Mononuclear cell (primary cell): ENCODE results near the gene DENND5A. TPM values are rescaled to one million over a fixed set of nuclear protein-coding genes. Genes with fewer than 3 reads are reported as not detected.
"Not testable (repeated sequence)": the region's sequence is repeated elsewhere in the genome, so short reads cannot be mapped to it uniquely, and the experiment has no call there.

Source experiments
- H3K27me3 ChIP-seq: 2 replicates; pipeline ENCODE4 v1.6.0; 2011; ENCODE audit warnings: low read length, control low read depth; ENCODE audit not compliant: insufficient read depth
- H3K4me1 ChIP-seq: 2 replicates; pipeline ENCODE4 v1.5.1; 2011; ENCODE audit warnings: mild to moderate bottlenecking, low read length, control low read depth; ENCODE audit not compliant: insufficient read depth
- H3K4me3 ChIP-seq: 2 replicates; pipeline ENCODE4 v1.5.1; 2011; ENCODE audit warnings: mild to moderate bottlenecking, low read length, moderate library complexity
- H3K9me3 ChIP-seq: 2 replicates; pipeline ENCODE4 v1.5.1; 2011; ENCODE audit warnings: low read depth, mild to moderate bottlenecking, control low read depth, low read length
- total RNA-seq: library from RNA; depleted of rRNA; stranded (reverse); fragments of >200 nt; gene quantifications from one replicate; pipeline ENCODE4 v1.2.3, GENCODE V29; 2012

DENND5A gene
- total RNA-seq, 1 donor = 284 TPM

GRCh38 chr11:9209604-9210003, 55.5 kb downstream of the DENND5A start:
- H3K27me3 ChIP-seq, H3K4me3 ChIP-seq, H3K9me3 ChIP-seq: not testable (repeated sequence)
- H3K4me1 ChIP-seq = peaks cover 24% of the 10 kb centered on the region

- Histone ChIP-seq H3K4me1 (peaks cover 24% of the 10 kb centered on the region), H3K4me3 (no peak overlapping the region), H3K9me3 (no peaks in the 10 kb centered on the region)
These were observed 56.2 kb downstream of the DENND5A start for GRCh38 chr11:9208726-9209501.

DNA sequence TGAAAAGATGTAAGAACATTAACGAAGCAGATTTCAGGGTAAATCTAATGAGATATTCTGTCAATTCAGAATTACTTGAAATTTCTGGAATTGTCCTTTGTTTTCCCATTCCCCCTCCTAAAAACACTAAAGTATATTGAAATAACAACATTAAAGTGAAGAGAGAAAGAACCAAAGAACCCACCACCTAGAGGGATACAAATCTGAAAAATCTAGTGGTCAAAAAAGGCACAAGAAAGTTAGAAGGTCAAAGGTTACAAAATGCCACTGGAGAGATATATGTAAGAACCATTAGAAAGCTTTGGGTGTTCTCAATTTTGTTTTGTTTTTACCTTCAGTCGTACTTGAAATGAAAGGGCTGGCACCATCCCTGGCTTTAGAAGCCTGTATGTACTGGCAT, 57.9 kb downstream of the DENND5A start:
- no peaks in the 10 kb centered on the region for H3K9me3 ChIP-seq
- H3K4me3 ChIP-seq = no peak overlapping the region
- no peaks in the 10 kb centered on the region for H3K27me3 ChIP-seq
- peaks cover 24% of the 10 kb centered on the region for H3K4me1 ChIP-seq

More at GRCh38 chr11:9208726-9209501, 56.2 kb downstream of the DENND5A start:
- no peaks in the 10 kb centered on the region for H3K27me3 ChIP-seq

DNA sequence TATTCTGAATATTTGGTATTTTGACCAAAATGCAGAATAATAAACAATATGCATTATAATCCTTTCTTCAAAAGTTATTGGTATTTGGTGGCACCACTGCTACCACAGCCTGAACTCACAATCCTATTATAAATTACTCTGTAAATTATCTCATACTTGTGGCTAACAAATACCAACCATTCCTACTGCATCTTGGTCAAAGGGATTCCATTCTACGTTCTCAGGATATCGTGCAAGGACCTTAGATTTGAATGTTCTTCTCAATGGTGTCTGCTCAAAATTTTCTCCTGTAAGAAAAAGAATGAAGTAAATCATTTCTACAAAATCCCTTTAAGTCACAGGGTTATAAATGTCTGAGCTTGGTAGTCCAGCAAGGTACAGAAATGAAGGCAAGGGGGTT, 58.7 kb downstream of the DENND5A start:
- Histone ChIP-seq H3K9me3 (no peaks in the 10 kb centered on the region), H3K4me1 (peaks cover 18% of the 10 kb centered on the region), H3K4me3 (no peak overlapping the region), H3K27me3 (no peaks in the 10 kb centered on the region)

- Histone ChIP-seq H3K4me1 (no peaks in the 10 kb centered on the region), H3K27me3 (no peaks in the 10 kb centered on the region), H3K4me3 (no peak overlapping the region), H3K9me3 (no peaks in the 10 kb centered on the region)
These were observed 61.3 kb downstream of the DENND5A start for GRCh38 chr11:9203691-9204311.

GRCh38 chr11:9201372-9202162, 63.6 kb downstream of the DENND5A start:
- no peaks in the 10 kb centered on the region for H3K4me1 ChIP-seq
- H3K4me3 ChIP-seq = no peak overlapping the region
- H3K27me3 ChIP-seq = no peaks in the 10 kb centered on the region
- no peaks in the 10 kb centered on the region for H3K9me3 ChIP-seq

- no peaks in the 10 kb centered on the region for H3K4me1 ChIP-seq
- no peaks in the 10 kb centered on the region for H3K27me3 ChIP-seq
- H3K4me3 ChIP-seq = no peak overlapping the region
- H3K9me3 ChIP-seq = no peaks in the 10 kb centered on the region
These were observed 64.7 kb downstream of the DENND5A start for GRCh38 chr11:9200471-9200870.

- Histone ChIP-seq H3K4me3 (no peak overlapping the region), H3K9me3 (no peaks in the 10 kb centered on the region), H3K27me3 (no peaks in the 10 kb centered on the region), H3K4me1 (no peaks in the 10 kb centered on the region)
These were observed 71.8 kb downstream of the DENND5A start for GRCh38 chr11:9193316-9193715.

DNA sequence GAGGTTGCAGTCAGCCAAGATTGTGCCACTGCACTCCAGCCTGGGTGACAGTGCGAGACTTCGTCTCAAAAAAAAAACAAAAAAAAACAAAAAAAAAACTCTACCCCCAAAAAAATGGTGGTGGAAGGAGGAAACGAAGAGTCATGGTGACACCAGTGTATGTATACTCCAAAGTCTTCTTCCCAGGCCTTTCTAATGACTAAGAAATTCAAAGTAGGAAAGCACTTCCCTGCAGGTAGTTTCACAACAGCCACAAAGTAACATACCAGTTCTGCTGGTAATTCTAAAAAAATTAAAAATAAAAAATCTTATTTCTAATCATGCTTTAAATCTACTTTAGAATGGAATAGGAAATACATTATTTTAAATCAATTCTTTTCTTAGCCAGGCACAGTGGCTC, 72.6 kb downstream of the DENND5A start:
- Histone ChIP-seq H3K9me3 (no peaks in the 10 kb centered on the region), H3K4me1 (no peaks in the 10 kb centered on the region), H3K4me3 (no peak overlapping the region), H3K27me3 (no peaks in the 10 kb centered on the region)

- not testable (repeated sequence) for H3K9me3 ChIP-seq, H3K4me1 ChIP-seq, H3K27me3 ChIP-seq, H3K4me3 ChIP-seq
These were observed 74.7 kb downstream of the DENND5A start for GRCh38 chr11:9190326-9191016.

- H3K4me1 ChIP-seq, H3K9me3 ChIP-seq, H3K4me3 ChIP-seq, H3K27me3 ChIP-seq: not testable (repeated sequence)
These were observed 76.3 kb downstream of the DENND5A start for GRCh38 chr11:9188860-9189259.

DNA sequence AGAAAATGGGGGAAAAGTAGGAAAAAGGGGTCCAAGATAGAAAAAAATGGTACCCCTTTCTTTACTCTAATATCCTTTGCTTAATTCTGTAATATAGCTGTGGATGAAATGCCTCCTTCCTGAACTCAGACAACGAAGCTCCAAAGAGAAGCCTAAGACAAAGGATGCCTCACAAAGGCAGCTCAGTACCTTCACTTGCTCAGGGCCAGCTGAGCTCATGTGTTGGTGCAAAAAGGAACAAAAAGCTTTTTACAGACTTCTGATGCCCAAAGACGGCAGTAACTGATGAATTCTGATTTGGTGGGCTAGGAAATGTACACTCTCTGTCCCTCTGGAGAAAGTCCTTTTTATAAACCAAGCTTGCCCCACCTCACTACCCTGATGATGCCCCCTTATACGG, 77.5 kb downstream of the DENND5A start:
- no peaks in the 10 kb centered on the region for H3K9me3 ChIP-seq
- no peaks in the 10 kb centered on the region for H3K27me3 ChIP-seq
- H3K4me1 ChIP-seq = no peaks in the 10 kb centered on the region
- no peak overlapping the region for H3K4me3 ChIP-seq

GRCh38 chr11:9184516-9184915, 80.6 kb downstream of the DENND5A start:
- Histone ChIP-seq H3K4me3 (no peak overlapping the region), H3K4me1 (no peaks in the 10 kb centered on the region), H3K27me3 (no peaks in the 10 kb centered on the region), H3K9me3 (no peaks in the 10 kb centered on the region)

GRCh38 chr11:9182180-9182871, 82.8 kb downstream of the DENND5A start:
- Histone ChIP-seq H3K4me3 (no peak overlapping the region), H3K4me1 (no peaks in the 10 kb centered on the region), H3K9me3 (no peaks in the 10 kb centered on the region), H3K27me3 (no peaks in the 10 kb centered on the region)
